Measurements from ENCODE around the gene SH3RF3.

The SH3RF3 gene

DNA sequence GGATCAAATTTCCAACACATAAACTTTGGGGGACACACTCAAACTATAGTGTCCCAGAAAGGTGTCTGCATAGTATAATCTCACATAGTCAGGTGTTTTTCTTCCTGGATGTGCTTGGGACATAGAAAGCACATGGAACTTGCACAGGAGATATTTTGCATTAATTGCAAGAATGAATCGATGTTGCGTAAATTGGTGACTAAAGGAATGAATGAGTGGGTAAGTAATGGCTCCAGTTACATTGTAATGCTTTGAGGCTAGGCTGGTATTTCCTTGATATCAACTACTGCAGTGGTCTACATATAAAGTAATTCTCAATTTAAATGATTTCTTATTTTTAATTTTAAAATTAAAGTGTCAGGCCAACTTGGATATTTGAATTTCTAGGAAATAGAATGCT is 53.4 kb downstream of the SH3RF3 start:
- Histone ChIP-seq H3K4me3 (ENCODE audit: insufficient read depth in 1 of 2, low read depth in 1 of 2, low read length in 2 of 2) (no peak overlapping the region), H3K14ac (ENCODE audit: low read length in 2 of 2) (no peak overlapping the region), H3K23ac (ENCODE audit: low read length in 2 of 2) (no peak overlapping the region), H4K8ac (ENCODE audit: low read length) (no peak overlapping the region), H3K79me1 (replicated peaks; ENCODE audit: low read length, poor library complexity, severe bottlenecking) (peaks cover 37% of the 10 kb centered on the region), H2AFZ (ENCODE audit: low read depth, low read length) (no peak overlapping the region), H3K36me3 (ENCODE audit: control insufficient read depth in 1 of 2, insufficient read depth in 2 of 2, low read depth in 1 of 2, low read length in 2 of 2) (no peaks in the 10 kb centered on the region), H3K27me3 (ENCODE audit: control insufficient read depth in 1 of 2, insufficient read depth in 1 of 2, low read length in 2 of 2) (no peaks in the 10 kb centered on the region), H2BK5ac (ENCODE audit: low read depth, low read length, poor library complexity, severe bottlenecking) (no peak overlapping the region), H2BK120ac (ENCODE audit: low read depth, low read length) (no peak overlapping the region), H4K91ac (ENCODE audit: low read length) (no peak overlapping the region), H3K4me2 (ENCODE audit: low read length, poor library complexity, severe bottlenecking) (no peak overlapping the region), H3K18ac (ENCODE audit: low read depth in 1 of 2, low read length in 2 of 2) (no peak overlapping the region), H3K9ac (ENCODE audit: low read length) (no peak overlapping the region), H3K27ac (ENCODE audit: low read length, poor library complexity, severe bottlenecking) (no peak overlapping the region), H3K4me1 (ENCODE audit: control insufficient read depth, insufficient read depth, low read depth, low read length) (peaks cover 2% of the 10 kb centered on the region), H3K4ac (ENCODE audit: low read depth in 1 of 2, low read length in 2 of 2) (no peak overlapping the region), H2BK15ac (ENCODE audit: low read depth, poor library complexity, severe bottlenecking) (no peak overlapping the region), H2AK5ac (ENCODE audit: low read length, severe bottlenecking) (no peak overlapping the region), H2BK12ac (ENCODE audit: low read length in 2 of 2) (no peak overlapping the region), H3K9me3 (ENCODE audit: control insufficient read depth, low read length) (peaks cover 11% of the 10 kb centered on the region)
- WGBS: 96% methylated on average over 2 of the region's 2 CpGs
- DNase-seq: no peak

DNA sequence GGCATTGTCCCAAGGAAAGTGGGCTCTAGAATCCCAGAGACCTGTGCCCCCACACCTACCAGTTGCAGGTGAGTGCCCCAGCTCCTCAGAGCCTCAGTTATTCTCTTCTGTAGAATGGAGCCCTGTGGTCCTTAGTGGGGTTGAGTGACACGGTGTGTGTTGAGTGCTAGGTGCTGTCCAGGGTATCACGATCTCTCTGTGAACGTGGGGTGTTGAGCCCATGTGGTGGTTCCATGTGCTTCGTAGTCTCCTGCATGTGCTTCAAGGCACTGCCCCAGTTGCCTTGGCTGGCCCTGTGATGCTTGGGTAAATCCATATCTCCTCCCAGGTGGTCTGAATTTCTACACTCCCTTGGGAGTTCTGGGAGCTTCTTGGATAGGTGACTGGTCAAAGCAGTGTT is 54.9 kb downstream of the SH3RF3 start:
- no peak for DNase-seq
- Histone ChIP-seq H3K14ac (ENCODE audit: low read length in 2 of 2) (no peak overlapping the region), H3K23ac (ENCODE audit: low read length in 2 of 2) (no peak overlapping the region), H3K27ac (ENCODE audit: low read length, poor library complexity, severe bottlenecking) (no peak overlapping the region), H3K4me1 (ENCODE audit: control insufficient read depth, insufficient read depth, low read depth, low read length) (peaks cover 15% of the 10 kb centered on the region), H3K9me3 (ENCODE audit: control insufficient read depth, low read length) (peaks cover 11% of the 10 kb centered on the region), H3K4ac (ENCODE audit: low read depth in 1 of 2, low read length in 2 of 2) (no peak overlapping the region), H2BK120ac (ENCODE audit: low read depth, low read length) (no peak overlapping the region), H3K9ac (ENCODE audit: low read length) (no peak overlapping the region), H3K79me1 (replicated peaks; ENCODE audit: low read length, poor library complexity, severe bottlenecking) (peaks cover 45% of the 10 kb centered on the region), H2AFZ (ENCODE audit: low read depth, low read length) (no peak overlapping the region), H2AK5ac (ENCODE audit: low read length, severe bottlenecking) (no peak overlapping the region), H3K18ac (ENCODE audit: low read depth in 1 of 2, low read length in 2 of 2) (no peak overlapping the region), H2BK12ac (ENCODE audit: low read length in 2 of 2) (no peak overlapping the region), H3K4me3 (ENCODE audit: insufficient read depth in 1 of 2, low read depth in 1 of 2, low read length in 2 of 2) (no peak overlapping the region), H4K8ac (ENCODE audit: low read length) (no peak overlapping the region), H3K36me3 (ENCODE audit: control insufficient read depth in 1 of 2, insufficient read depth in 2 of 2, low read depth in 1 of 2, low read length in 2 of 2) (no peaks in the 10 kb centered on the region), H2BK15ac (ENCODE audit: low read depth, poor library complexity, severe bottlenecking) (no peak overlapping the region), H2BK5ac (ENCODE audit: low read depth, low read length, poor library complexity, severe bottlenecking) (no peak overlapping the region), H4K91ac (ENCODE audit: low read length) (peak overlapping the region; percentile 70), H3K27me3 (ENCODE audit: control insufficient read depth in 1 of 2, insufficient read depth in 1 of 2, low read length in 2 of 2) (no peaks in the 10 kb centered on the region), H3K4me2 (ENCODE audit: low read length, poor library complexity, severe bottlenecking) (no peak overlapping the region)
- WGBS: 97% methylated on average over 4 of the region's 4 CpGs

DNA sequence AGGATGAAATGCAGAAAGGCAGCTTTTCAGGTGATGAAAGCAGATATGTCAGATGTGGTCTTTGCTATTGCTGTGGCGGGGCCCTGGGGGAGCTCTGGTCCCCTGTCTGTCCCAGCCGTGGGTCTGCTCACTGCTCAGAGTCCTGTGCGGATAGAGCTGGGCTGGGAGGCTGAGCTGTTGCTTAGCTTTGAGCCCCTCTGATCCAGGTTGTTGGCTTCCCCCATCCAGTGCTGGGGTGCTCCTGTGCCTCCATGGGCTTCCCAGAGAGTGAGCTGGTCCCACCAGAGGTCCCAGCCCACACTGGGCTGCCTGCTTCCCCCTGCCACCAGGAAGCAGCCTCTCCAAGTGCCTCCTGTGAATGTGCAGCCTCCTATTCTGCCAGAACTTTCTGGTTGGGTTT is 55.4 kb downstream of the SH3RF3 start:
- H3K4me2 ChIP-seq (ENCODE audit: low read length, poor library complexity, severe bottlenecking): no peak overlapping the region
- H3K18ac ChIP-seq (ENCODE audit: low read depth in 1 of 2, low read length in 2 of 2): peak overlapping the region in 1 of 2 experiments; percentile 22
- H3K27me3 ChIP-seq (ENCODE audit: control insufficient read depth in 1 of 2, insufficient read depth in 1 of 2, low read length in 2 of 2): no peaks in the 10 kb centered on the region
- H2BK120ac ChIP-seq (ENCODE audit: low read depth, low read length): no peak overlapping the region
- H3K79me1 ChIP-seq (replicated peaks; ENCODE audit: low read length, poor library complexity, severe bottlenecking): peaks cover 43% of the 10 kb centered on the region
- no peak overlapping the region for H4K91ac ChIP-seq (ENCODE audit: low read length)
- H4K8ac ChIP-seq (ENCODE audit: low read length): no peak overlapping the region
- no peak overlapping the region for H3K9ac ChIP-seq (ENCODE audit: low read length)
- H3K4me3 ChIP-seq (ENCODE audit: insufficient read depth in 1 of 2, low read depth in 1 of 2, low read length in 2 of 2): no peak overlapping the region
- 97% methylated on average over 3 of the region's 3 CpGs for WGBS
- peaks cover 17% of the 10 kb centered on the region for H3K4me1 ChIP-seq (ENCODE audit: control insufficient read depth, insufficient read depth, low read depth, low read length)
- DNase-seq: no peak
- peak overlapping the region in 1 of 2 experiments; percentile 85 for H3K14ac ChIP-seq (ENCODE audit: low read length in 2 of 2)
- H2BK12ac ChIP-seq (ENCODE audit: low read length in 2 of 2): peak overlapping the region in 1 of 2 experiments; percentile 29
- no peak overlapping the region for H2AFZ ChIP-seq (ENCODE audit: low read depth, low read length)
- no peak overlapping the region for H2AK5ac ChIP-seq (ENCODE audit: low read length, severe bottlenecking)
- H2BK15ac ChIP-seq (ENCODE audit: low read depth, poor library complexity, severe bottlenecking): no peak overlapping the region
- peaks cover 8% of the 10 kb centered on the region for H3K9me3 ChIP-seq (ENCODE audit: control insufficient read depth, low read length)
- no peak overlapping the region for H3K4ac ChIP-seq (ENCODE audit: low read depth in 1 of 2, low read length in 2 of 2)
- H3K36me3 ChIP-seq (ENCODE audit: control insufficient read depth in 1 of 2, insufficient read depth in 2 of 2, low read depth in 1 of 2, low read length in 2 of 2): no peaks in the 10 kb centered on the region
- no peak overlapping the region for H3K23ac ChIP-seq (ENCODE audit: low read length in 2 of 2)
- no peak overlapping the region for H2BK5ac ChIP-seq (ENCODE audit: low read depth, low read length, poor library complexity, severe bottlenecking)
- no peak overlapping the region for H3K27ac ChIP-seq (ENCODE audit: low read length, poor library complexity, severe bottlenecking)

DNA sequence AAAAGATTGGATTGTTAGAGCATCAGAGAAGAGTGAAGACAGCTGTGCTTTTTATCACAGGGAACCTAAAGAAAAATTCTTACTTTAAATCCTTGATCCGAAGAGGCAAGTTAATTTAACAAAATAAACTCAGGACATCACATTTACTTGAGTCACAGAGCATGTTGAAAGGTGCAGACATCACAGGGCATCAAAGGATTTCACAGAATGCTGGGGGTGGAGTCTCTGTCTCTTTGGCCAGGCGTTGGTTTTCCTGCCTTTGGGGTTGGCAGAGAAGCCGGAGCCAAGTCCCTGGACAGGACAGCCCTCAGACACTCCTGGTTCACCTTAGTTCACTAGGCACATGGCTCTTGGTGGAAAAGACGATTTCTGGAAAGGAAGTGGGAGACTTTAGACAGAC is 56.3 kb downstream of the SH3RF3 start:
- Histone ChIP-seq H3K36me3 (ENCODE audit: control insufficient read depth in 1 of 2, insufficient read depth in 2 of 2, low read depth in 1 of 2, low read length in 2 of 2) (no peaks in the 10 kb centered on the region), H3K4me1 (ENCODE audit: control insufficient read depth, insufficient read depth, low read depth, low read length) (peaks cover 17% of the 10 kb centered on the region), H3K4ac (ENCODE audit: low read depth in 1 of 2, low read length in 2 of 2) (no peak overlapping the region), H3K18ac (ENCODE audit: low read depth in 1 of 2, low read length in 2 of 2) (no peak overlapping the region), H2AK5ac (ENCODE audit: low read length, severe bottlenecking) (no peak overlapping the region), H2BK15ac (ENCODE audit: low read depth, poor library complexity, severe bottlenecking) (peak overlapping the region; percentile 3), H2AFZ (ENCODE audit: low read depth, low read length) (no peak overlapping the region), H2BK12ac (ENCODE audit: low read length in 2 of 2) (peak overlapping the region in 1 of 2 experiments; percentile 15), H3K4me2 (ENCODE audit: low read length, poor library complexity, severe bottlenecking) (no peak overlapping the region), H3K9ac (ENCODE audit: low read length) (peak overlapping the region; percentile 74), H2BK5ac (ENCODE audit: low read depth, low read length, poor library complexity, severe bottlenecking) (no peak overlapping the region), H3K9me3 (ENCODE audit: control insufficient read depth, low read length) (no peaks in the 10 kb centered on the region), H4K8ac (ENCODE audit: low read length) (no peak overlapping the region), H2BK120ac (ENCODE audit: low read depth, low read length) (no peak overlapping the region), H4K91ac (ENCODE audit: low read length) (no peak overlapping the region), H3K27me3 (ENCODE audit: control insufficient read depth in 1 of 2, insufficient read depth in 1 of 2, low read length in 2 of 2) (no peaks in the 10 kb centered on the region), H3K14ac (ENCODE audit: low read length in 2 of 2) (no peak overlapping the region), H3K79me1 (replicated peaks; ENCODE audit: low read length, poor library complexity, severe bottlenecking) (peaks cover 34% of the 10 kb centered on the region), H3K23ac (ENCODE audit: low read length in 2 of 2) (no peak overlapping the region), H3K27ac (ENCODE audit: low read length, poor library complexity, severe bottlenecking) (no peak overlapping the region), H3K4me3 (ENCODE audit: insufficient read depth in 1 of 2, low read depth in 1 of 2, low read length in 2 of 2) (no peak overlapping the region)
- WGBS: 72% methylated on average over 3 of the region's 4 CpGs
- DNase-seq: peak; percentile 56

Measured in mesenchymal stem cell (in vitro differentiated cells and primary cell).